ENCODE results near the gene C1R.

The C1R gene

GRCh38 chr12:7072554-7072953, 19.7 kb downstream of the C1R start:
- Histone ChIP-seq H3K36me3 (ENCODE audit: control insufficient read depth, low read length) (no peaks in the 10 kb centered on the region), H3K9me3 (ENCODE audit: control insufficient read depth, insufficient read depth, low read length) (no peaks in the 10 kb centered on the region), H3K27ac (ENCODE audit: low read depth, low read length) (no peak overlapping the region), H3K4me2 (ENCODE audit: low read length) (no peak overlapping the region), H4K20me1 (ENCODE audit: control insufficient read depth, insufficient read depth, low read depth, low read length) (no peaks in the 10 kb centered on the region), H3K79me2 (ENCODE audit: control insufficient read depth, low read length) (no peaks in the 10 kb centered on the region), H3F3A (ENCODE audit: control insufficient read depth, insufficient read depth) (no peaks in the 10 kb centered on the region), H3K4me3 (ENCODE audit: low read length) (no peak overlapping the region), H3K9me2 (replicated peaks; ENCODE audit: control insufficient read depth, low read length) (no peaks in the 10 kb centered on the region), H3K4me1 (ENCODE audit: control insufficient read depth, low read length) (no peaks in the 10 kb centered on the region), H3K27me3 (ENCODE audit: control insufficient read depth, low read length) (peaks cover 26% of the 10 kb centered on the region)
- no peak for TF ChIP-seq EZH2phosphoT487 (IDR thresholded peaks at IDR 0.05; ENCODE audit: borderline replicate concordance, low read length)
- TF ChIP-seq CTCF (IDR thresholded peaks at IDR 0.05; ENCODE audit: low read depth, low read length, poor library complexity, severe bottlenecking), result no peak

- H3K79me2 ChIP-seq (ENCODE audit: control insufficient read depth, low read length), result no peaks in the 10 kb centered on the region
- no peaks in the 10 kb centered on the region for H3K36me3 ChIP-seq (ENCODE audit: control insufficient read depth, low read length)
- no peaks in the 10 kb centered on the region for H3F3A ChIP-seq (ENCODE audit: control insufficient read depth, insufficient read depth)
- H3K27ac ChIP-seq (ENCODE audit: low read depth, low read length), result no peak overlapping the region
- peaks cover 27% of the 10 kb centered on the region for H3K27me3 ChIP-seq (ENCODE audit: control insufficient read depth, low read length)
- H3K4me1 ChIP-seq (ENCODE audit: control insufficient read depth, low read length), result no peaks in the 10 kb centered on the region
- TF ChIP-seq EZH2phosphoT487 (IDR thresholded peaks at IDR 0.05; ENCODE audit: borderline replicate concordance, low read length), result no peak
- no peak for TF ChIP-seq CTCF (IDR thresholded peaks at IDR 0.05; ENCODE audit: low read depth, low read length, poor library complexity, severe bottlenecking)
- no peaks in the 10 kb centered on the region for H4K20me1 ChIP-seq (ENCODE audit: control insufficient read depth, insufficient read depth, low read depth, low read length)
- no peaks in the 10 kb centered on the region for H3K9me2 ChIP-seq (replicated peaks; ENCODE audit: control insufficient read depth, low read length)
- H3K4me3 ChIP-seq (ENCODE audit: low read length), result no peak overlapping the region
- no peaks in the 10 kb centered on the region for H3K9me3 ChIP-seq (ENCODE audit: control insufficient read depth, insufficient read depth, low read length)
- no peak overlapping the region for H3K4me2 ChIP-seq (ENCODE audit: low read length)
Observed at GRCh38 chr12:7072035-7072434, 20.2 kb downstream of the C1R start.

DNA sequence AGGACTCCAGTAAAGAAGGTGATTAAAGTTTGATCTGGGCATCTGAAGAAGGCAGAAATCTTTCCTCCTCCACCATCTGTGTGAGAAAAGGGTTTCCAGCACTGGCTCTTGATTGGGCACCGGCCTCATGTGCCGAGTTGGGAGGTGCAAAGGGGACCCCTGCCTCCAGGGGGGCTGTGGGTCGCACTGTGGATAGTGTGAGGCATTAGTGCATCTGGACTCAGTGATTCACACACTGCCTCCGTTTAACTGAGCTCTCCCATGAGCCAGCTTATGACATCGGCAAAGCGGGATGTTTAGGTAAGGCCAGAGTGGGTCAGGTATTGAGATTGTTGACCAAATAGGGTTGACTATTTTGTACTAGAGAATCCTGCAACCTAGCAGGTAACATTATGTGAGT, 22.9 kb downstream of the C1R start:
- H3K9me3 ChIP-seq (ENCODE audit: control insufficient read depth, insufficient read depth, low read length), result no peaks in the 10 kb centered on the region
- no peaks in the 10 kb centered on the region for H3K4me1 ChIP-seq (ENCODE audit: control insufficient read depth, low read length)
- no peaks in the 10 kb centered on the region for H3K36me3 ChIP-seq (ENCODE audit: control insufficient read depth, low read length)
- no peaks in the 10 kb centered on the region for H3K9me2 ChIP-seq (replicated peaks; ENCODE audit: control insufficient read depth, low read length)
- H3K4me2 ChIP-seq (ENCODE audit: low read length), result no peak overlapping the region
- H4K20me1 ChIP-seq (ENCODE audit: control insufficient read depth, insufficient read depth, low read depth, low read length), result no peaks in the 10 kb centered on the region
- no peak overlapping the region for H3K4me3 ChIP-seq (ENCODE audit: low read length)
- no peak overlapping the region for H3K27ac ChIP-seq (ENCODE audit: low read depth, low read length)
- H3F3A ChIP-seq (ENCODE audit: control insufficient read depth, insufficient read depth), result no peaks in the 10 kb centered on the region
- H3K79me2 ChIP-seq (ENCODE audit: control insufficient read depth, low read length), result no peaks in the 10 kb centered on the region
- H3K27me3 ChIP-seq (ENCODE audit: control insufficient read depth, low read length), result peaks cover 38% of the 10 kb centered on the region
- TF ChIP-seq EZH2phosphoT487 (IDR thresholded peaks at IDR 0.05; ENCODE audit: borderline replicate concordance, low read length), result no peak
- no peak for TF ChIP-seq CTCF (IDR thresholded peaks at IDR 0.05; ENCODE audit: low read depth, low read length, poor library complexity, severe bottlenecking)

- no peaks in the 10 kb centered on the region for H3K79me2 ChIP-seq (ENCODE audit: control insufficient read depth, low read length)
- peaks cover 41% of the 10 kb centered on the region for H3K27me3 ChIP-seq (ENCODE audit: control insufficient read depth, low read length)
- no peak overlapping the region for H3K27ac ChIP-seq (ENCODE audit: low read depth, low read length)
- no peaks in the 10 kb centered on the region for H3K9me3 ChIP-seq (ENCODE audit: control insufficient read depth, insufficient read depth, low read length)
- no peak overlapping the region for H3K4me3 ChIP-seq (ENCODE audit: low read length)
- TF ChIP-seq CTCF (IDR thresholded peaks at IDR 0.05; ENCODE audit: low read depth, low read length, poor library complexity, severe bottlenecking), result no peak
- TF ChIP-seq EZH2phosphoT487 (IDR thresholded peaks at IDR 0.05; ENCODE audit: borderline replicate concordance, low read length), result no peak
- H3K9me2 ChIP-seq (replicated peaks; ENCODE audit: control insufficient read depth, low read length), result no peaks in the 10 kb centered on the region
- H4K20me1 ChIP-seq (ENCODE audit: control insufficient read depth, insufficient read depth, low read depth, low read length), result no peaks in the 10 kb centered on the region
- no peak overlapping the region for H3K4me2 ChIP-seq (ENCODE audit: low read length)
- H3F3A ChIP-seq (ENCODE audit: control insufficient read depth, insufficient read depth), result no peaks in the 10 kb centered on the region
- H3K36me3 ChIP-seq (ENCODE audit: control insufficient read depth, low read length), result no peaks in the 10 kb centered on the region
- H3K4me1 ChIP-seq (ENCODE audit: control insufficient read depth, low read length), result no peaks in the 10 kb centered on the region
Observed at GRCh38 chr12:7068994-7069346, 23.3 kb downstream of the C1R start.

All from DOHH2 (cell line).